Measurements from ENCODE around the gene CALN1.
"Not testable (repeated sequence)": the region's sequence is repeated elsewhere in the genome, so short reads cannot be mapped to it uniquely, and the experiment has no call there.

CALN1 gene

DNA sequence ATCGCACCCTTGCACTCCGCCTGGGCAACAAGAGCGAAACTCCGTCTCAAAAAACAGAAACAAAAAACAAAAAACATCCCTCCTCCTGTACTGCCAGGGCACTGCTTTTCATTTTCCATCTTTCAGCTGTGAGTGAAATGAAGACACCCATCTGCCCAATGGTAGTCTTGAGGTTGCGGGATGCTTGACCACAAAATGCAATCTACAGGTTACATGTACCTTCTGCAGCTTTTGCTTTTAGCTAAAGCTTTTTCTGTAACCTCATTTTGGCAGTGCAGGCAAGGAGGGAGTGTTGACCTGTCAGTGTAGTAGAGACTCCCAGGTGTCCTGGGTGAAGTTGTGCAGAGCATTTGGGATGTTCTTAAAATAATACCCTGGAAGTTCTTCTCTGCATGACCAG is 476.5 kb downstream of the CALN1 start:
- TF ChIP-seq, protein P1, sequence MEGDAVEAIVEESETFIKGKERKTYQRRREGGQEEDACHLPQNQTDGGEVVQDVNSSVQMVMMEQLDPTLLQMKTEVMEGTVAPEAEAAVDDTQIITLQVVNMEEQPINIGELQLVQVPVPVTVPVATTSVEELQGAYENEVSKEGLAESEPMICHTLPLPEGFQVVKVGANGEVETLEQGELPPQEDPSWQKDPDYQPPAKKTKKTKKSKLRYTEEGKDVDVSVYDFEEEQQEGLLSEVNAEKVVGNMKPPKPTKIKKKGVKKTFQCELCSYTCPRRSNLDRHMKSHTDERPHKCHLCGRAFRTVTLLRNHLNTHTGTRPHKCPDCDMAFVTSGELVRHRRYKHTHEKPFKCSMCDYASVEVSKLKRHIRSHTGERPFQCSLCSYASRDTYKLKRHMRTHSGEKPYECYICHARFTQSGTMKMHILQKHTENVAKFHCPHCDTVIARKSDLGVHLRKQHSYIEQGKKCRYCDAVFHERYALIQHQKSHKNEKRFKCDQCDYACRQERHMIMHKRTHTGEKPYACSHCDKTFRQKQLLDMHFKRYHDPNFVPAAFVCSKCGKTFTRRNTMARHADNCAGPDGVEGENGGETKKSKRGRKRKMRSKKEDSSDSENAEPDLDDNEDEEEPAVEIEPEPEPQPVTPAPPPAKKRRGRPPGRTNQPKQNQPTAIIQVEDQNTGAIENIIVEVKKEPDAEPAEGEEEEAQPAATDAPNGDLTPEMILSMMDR (IDR thresholded peaks at IDR 0.05; ENCODE audit: insufficient read depth, low read depth, low read length, missing control alignments): no peak
- H3K4me3 ChIP-seq (ENCODE audit: low read depth, low read length): no peak overlapping the region
- DNase-seq (ENCODE audit: low read depth): no peak

DNA sequence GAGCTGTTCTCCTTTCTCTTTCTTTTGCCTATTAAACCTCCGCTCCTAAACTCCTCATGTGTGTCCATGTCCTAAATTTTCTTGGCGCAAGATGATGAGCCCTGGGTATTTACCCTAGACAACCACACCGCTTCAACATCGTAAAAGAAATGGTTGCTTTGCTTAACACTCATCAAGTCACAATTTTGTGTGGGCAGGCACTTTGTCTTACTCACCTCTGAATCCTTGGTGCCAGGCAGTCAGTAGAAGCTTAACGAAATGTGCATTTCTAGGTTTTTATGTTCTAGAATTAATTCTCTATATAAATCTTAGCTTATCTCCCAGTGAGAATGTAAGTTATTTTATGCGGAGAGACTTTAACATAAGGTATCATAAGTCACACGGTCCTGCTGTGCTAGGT is 478.7 kb downstream of the CALN1 start:
- TF ChIP-seq, protein P1 (IDR thresholded peaks at IDR 0.05; ENCODE audit: insufficient read depth, low read depth, low read length, missing control alignments): no peak
- H3K4me3 ChIP-seq (ENCODE audit: low read depth, low read length): no peak overlapping the region
- no peak for DNase-seq (ENCODE audit: low read depth)

DNA sequence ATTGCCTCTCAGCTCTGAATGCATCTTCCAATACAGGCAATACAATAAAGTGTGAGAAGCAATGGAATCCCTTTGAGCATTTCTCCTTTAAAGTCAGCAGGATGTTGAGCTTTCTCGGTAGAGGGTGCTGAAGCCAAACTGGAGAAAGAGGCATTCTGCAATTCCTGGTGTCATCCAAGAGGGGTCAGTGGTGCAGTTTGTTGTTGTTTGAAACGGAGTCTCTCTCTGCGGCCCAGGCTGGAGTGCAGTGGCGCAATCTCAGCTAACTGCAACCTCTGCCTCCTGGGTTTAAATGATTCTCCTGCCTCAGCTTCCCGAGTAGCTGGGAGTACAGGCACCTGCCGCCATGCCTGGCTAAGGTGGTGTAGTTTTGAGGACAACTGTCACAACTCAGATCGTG is 486.5 kb downstream of the CALN1 start:
- H3K4me3 ChIP-seq (ENCODE audit: low read depth, low read length): no peak overlapping the region
- DNase-seq (ENCODE audit: low read depth): peak; percentile 30
- TF ChIP-seq, protein P1 (IDR thresholded peaks at IDR 0.05; ENCODE audit: insufficient read depth, low read depth, low read length, missing control alignments): peak; percentile 5

DNA sequence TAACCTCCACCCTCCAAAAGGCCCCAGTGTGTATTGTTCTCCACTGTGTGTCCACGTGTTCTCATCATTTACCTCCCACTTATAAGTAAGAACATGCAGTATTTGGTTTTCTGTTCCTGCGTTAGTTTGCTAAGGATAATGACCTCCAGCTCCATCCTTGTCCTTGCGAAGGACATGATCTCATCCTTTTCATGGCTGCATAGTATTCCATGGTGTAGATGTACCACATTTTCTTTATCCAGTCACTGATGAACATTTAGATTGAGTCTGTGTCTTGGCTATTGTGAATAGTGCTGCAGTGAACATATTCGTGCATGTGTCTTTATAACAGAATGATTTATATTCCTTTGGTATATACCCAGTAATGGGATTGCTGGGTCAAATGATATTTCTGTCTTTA is 497.9 kb downstream of the CALN1 start:
- not testable (repeated sequence) for DNase-seq (ENCODE audit: low read depth); H3K4me3 ChIP-seq (ENCODE audit: low read depth, low read length)

DNA sequence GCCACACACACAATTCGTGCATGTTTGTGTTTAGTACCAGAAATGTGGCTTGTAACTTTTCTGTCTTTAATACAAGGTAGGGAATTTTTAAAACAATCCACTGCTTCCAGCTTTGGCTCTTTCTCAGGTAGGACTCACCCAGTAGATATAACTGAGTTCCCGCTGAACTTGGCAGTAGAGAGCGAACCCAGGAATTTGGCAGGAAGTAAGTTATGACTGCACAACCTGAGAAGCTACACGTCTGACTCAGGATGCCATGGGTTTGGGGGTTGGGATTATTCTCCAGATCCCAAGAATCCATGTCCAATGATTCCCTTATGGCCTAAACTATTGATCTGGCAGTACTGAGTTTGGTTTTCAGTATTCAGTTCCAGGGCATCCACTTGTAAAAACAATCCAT is 499.7 kb downstream of the CALN1 start:
- TF ChIP-seq, protein P1 (IDR thresholded peaks at IDR 0.05; ENCODE audit: insufficient read depth, low read depth, low read length, missing control alignments): no peak
- H3K4me3 ChIP-seq (ENCODE audit: low read depth, low read length): no peak overlapping the region
- no peak for DNase-seq (ENCODE audit: low read depth)

DNA sequence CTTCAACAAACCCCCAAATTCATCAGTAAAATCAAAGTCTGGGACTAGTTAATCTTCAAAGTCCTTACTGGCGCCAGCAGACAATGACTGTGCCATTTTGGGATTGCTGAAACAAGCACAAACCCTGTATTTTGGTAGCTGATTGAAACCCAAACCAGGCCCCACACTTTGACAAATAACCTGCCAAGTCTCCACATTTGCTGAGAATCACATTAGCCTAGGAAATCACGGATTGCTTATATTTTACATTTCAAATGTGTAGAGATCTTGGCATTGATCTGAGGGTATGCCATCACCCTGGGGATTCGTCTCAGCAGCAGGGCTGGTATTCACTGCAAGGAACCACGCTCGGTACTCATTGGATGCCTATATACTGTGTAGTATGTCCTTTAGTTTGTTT is 501.1 kb downstream of the CALN1 start:
- H3K4me3 ChIP-seq (ENCODE audit: low read depth, low read length): no peak overlapping the region
- TF ChIP-seq, protein P1 (IDR thresholded peaks at IDR 0.05; ENCODE audit: insufficient read depth, low read depth, low read length, missing control alignments): no peak
- DNase-seq (ENCODE audit: low read depth): no peak

DNA sequence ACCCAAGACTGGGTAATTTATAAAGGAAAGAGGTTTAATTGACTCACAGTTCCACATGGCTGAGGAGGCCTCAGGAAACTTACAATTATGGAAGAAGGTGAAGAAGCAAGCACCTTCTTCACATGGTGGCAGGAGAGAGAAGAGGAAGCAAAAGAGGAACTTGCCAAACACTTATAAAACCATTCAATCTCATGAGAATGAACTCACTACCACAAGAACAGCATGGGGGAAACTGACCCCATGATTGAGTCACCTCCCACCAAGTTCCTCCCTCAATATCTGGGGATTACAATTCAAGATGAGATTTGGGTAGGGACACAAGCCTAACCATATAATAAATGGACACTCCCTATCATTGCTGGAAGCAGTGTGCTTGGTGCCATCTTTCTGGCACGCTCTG is 506.3 kb downstream of the CALN1 start:
- TF ChIP-seq, protein P1 (IDR thresholded peaks at IDR 0.05; ENCODE audit: insufficient read depth, low read depth, low read length, missing control alignments): no peak
- no peak overlapping the region for H3K4me3 ChIP-seq (ENCODE audit: low read depth, low read length)
- no peak for DNase-seq (ENCODE audit: low read depth)
